Uterus (tissue), 4 donors: ENCODE data around the gene MMP8. TPM values are rescaled to one million over a fixed set of nuclear protein-coding genes. Genes with fewer than 3 reads are reported as not detected.
A peak's percentile ranks its signal among the peaks of the same experiment; 100 is the strongest.
"Not testable (repeated sequence)": the region's sequence is repeated elsewhere in the genome, so short reads cannot be mapped to it uniquely, and the experiment has no call there.

Source experiments
- DNase-seq, 2 donors: peaks; one replicate each; pipeline ENCODE4 v3.0.0-alpha.2; 2019 to 2020
- H3K27ac ChIP-seq, 2 donors: fragments of 200-600 bp; sonication (generic); 1 replicate in 1 of 2; 2 replicates in 1 of 2; pipeline ENCODE4 v1.5.1; 2016 to 2018
- H3K27me3 ChIP-seq, 2 donors: fragments of 200-600 bp; sonication (generic); one replicate each; pipeline ENCODE4 v1.5.1; 2018 to 2019; ENCODE audit warnings: control low read depth in 1 of 2
- H3K36me3 ChIP-seq, 2 donors: fragments of 200-600 bp; sonication (generic); one replicate each; pipeline ENCODE4 v1.5.1; 2019; ENCODE audit warnings: control low read depth in 1 of 2
- H3K4me1 ChIP-seq, 2 donors: fragments of 200-600 bp; sonication (generic); one replicate each; pipeline ENCODE4 v1.5.1; 2018 to 2019; ENCODE audit warnings: control low read depth in 1 of 2
- H3K4me3 ChIP-seq, 2 donors: fragments of 200-600 bp; sonication (generic); 1 replicate in 1 of 2; 2 replicates in 1 of 2; pipeline ENCODE4 v1.5.1; 2018 to 2019; ENCODE audit warnings: mild to moderate bottlenecking in 1 of 2
- H3K9me3 ChIP-seq, 2 donors: fragments of 200-600 bp; sonication (generic); one replicate each; pipeline ENCODE4 v1.5.1; 2019; ENCODE audit warnings: control low read depth in 1 of 2
- CTCF ChIP-seq, 4 experiments: fragments of 200-600 bp in 2 of 4; fragments of 450-650 bp in 2 of 4; sonication (generic) in 2 of 4; IDR thresholded peaks; one replicate each; pipeline ENCODE4 v1.5.1; 2016 to 2019; ENCODE audit warnings: antibody characterized with exemption in 4 of 4, mild to moderate bottlenecking in 2 of 4, moderate library complexity in 1 of 4
- POLR2A ChIP-seq, 2 donors: fragments of 450-650 bp; IDR thresholded peaks; one replicate each; pipeline ENCODE4 v1.6.1; 2016; ENCODE audit warnings: antibody characterized with exemption in 2 of 2, mild to moderate bottlenecking in 1 of 2, moderate library complexity in 1 of 2
- intact Hi-C: fragments of 100-400 bp; cut with DNase I; formaldehyde crosslinking; loops from one replicate; pipeline ENCODE4 v1.15.1; 2023; ENCODE audit warnings: low total_unique reads
- total RNA-seq, 4 donors: library from RNA; depleted of rRNA in 3 of 4; stranded (reverse); fragments of >200 nt in 3 of 4; gene quantifications; one replicate each; pipeline versions ENCODE4 v1.1.0 to v1.2.4, GENCODE V29; 2014 to 2023
- donor health status: DM: yes; HTN: yes; CAD: no.

MMP8 gene
- total RNA-seq, 4 donors from 2014 or later: 0.76 to 1.5 TPM; not detected in 2

- no peaks in the 10 kb centered on the region for H3K9me3 ChIP-seq
- no peaks in the 10 kb centered on the region for H3K27me3 ChIP-seq
- no peaks in the 10 kb centered on the region for H3K36me3 ChIP-seq
- no peak overlapping the region for H3K27ac ChIP-seq
- TF ChIP-seq CTCF (IDR thresholded peaks at IDR 0.05): peak in 1 of 4 experiments; percentile 3
- no peak for TF ChIP-seq POLR2A (IDR thresholded peaks at IDR 0.05)
- H3K4me3 ChIP-seq: no peak overlapping the region
- no peaks in the 10 kb centered on the region for H3K4me1 ChIP-seq
- intact Hi-C loops: no loop called here
- no peak for DNase-seq
Measured at GRCh38 chr11:102733232-102733875, 8.6 kb upstream of the MMP8 start.

DNA sequence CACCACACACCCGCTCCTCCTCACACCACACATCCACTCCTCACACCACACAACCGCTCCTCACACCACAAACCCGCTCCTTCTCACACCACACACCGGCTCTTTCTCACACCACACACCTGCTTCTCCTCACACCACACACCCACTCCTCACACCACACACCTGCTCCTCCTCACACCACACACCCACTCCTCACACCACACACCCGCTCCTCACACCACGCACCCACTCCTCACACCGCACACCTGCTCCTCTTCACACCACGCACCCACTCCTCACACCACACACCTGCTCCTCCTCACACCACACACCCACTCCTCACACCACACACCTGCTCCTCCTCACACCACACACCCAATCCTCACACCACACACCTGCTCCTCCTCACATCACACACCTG is 6.2 kb upstream of the MMP8 start:
- H3K36me3 ChIP-seq, H3K4me1 ChIP-seq, DNase-seq, intact Hi-C loops, H3K9me3 ChIP-seq, H3K4me3 ChIP-seq, H3K27me3 ChIP-seq, H3K27ac ChIP-seq: not testable (repeated sequence)

GRCh38 chr11:102729849-102730815 is 5.4 kb upstream of the MMP8 start:
- no peak overlapping the region for H3K27ac ChIP-seq

DNA sequence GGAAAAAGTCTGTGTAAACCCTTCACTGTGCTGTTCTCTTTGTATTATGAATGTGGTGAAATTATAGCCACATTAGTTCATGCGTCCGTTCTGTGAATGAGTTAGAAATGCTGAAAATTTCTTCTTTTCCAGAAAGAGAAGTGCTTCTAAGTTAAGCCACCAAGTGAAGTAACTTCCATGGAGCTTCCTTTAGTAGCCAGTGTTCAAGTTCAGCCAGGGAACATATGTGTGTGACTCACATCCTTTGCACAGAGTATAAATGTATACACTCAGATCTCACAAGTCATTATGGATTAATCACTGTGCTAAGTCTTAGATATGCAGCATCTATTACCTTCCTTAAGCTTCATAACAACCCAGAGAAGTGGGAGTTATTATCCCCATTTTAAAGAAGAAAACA is 3.1 kb upstream of the MMP8 start:
- H3K4me3 ChIP-seq: no peak overlapping the region
- H3K27me3 ChIP-seq: no peaks in the 10 kb centered on the region
- H3K9me3 ChIP-seq: no peaks in the 10 kb centered on the region
- intact Hi-C loops: no loop called here
- no peak for DNase-seq
- H3K27ac ChIP-seq: no peak overlapping the region
- no peak for TF ChIP-seq POLR2A (IDR thresholded peaks at IDR 0.05)
- no peak for TF ChIP-seq CTCF (IDR thresholded peaks at IDR 0.05)
- H3K36me3 ChIP-seq: no peaks in the 10 kb centered on the region
- no peaks in the 10 kb centered on the region for H3K4me1 ChIP-seq

More at GRCh38 chr11:102729849-102730815, 5.4 kb upstream of the MMP8 start:
- DNase-seq: no peak
- intact Hi-C loops: no loop called here
- H3K9me3 ChIP-seq: no peaks in the 10 kb centered on the region
- TF ChIP-seq POLR2A (IDR thresholded peaks at IDR 0.05) (no peak), CTCF (IDR thresholded peaks at IDR 0.05) (no peak)
- no peak overlapping the region for H3K4me3 ChIP-seq
- H3K4me1 ChIP-seq: no peaks in the 10 kb centered on the region
- no peaks in the 10 kb centered on the region for H3K36me3 ChIP-seq
- no peaks in the 10 kb centered on the region for H3K27me3 ChIP-seq

GRCh38 chr11:102722821-102723220 is 1.9 kb downstream of the MMP8 start:
- TF ChIP-seq POLR2A (IDR thresholded peaks at IDR 0.05): no peak
- no peak for TF ChIP-seq CTCF (IDR thresholded peaks at IDR 0.05)
- Histone ChIP-seq H3K36me3 (no peaks in the 10 kb centered on the region), H3K27ac (no peak overlapping the region), H3K27me3 (no peaks in the 10 kb centered on the region), H3K9me3 (no peaks in the 10 kb centered on the region), H3K4me1 (no peaks in the 10 kb centered on the region), H3K4me3 (no peak overlapping the region)
- intact Hi-C loops: no loop called here
- DNase-seq: no peak
